ENCODE data around the gene LUC7L3.

Gene LUC7L3

GRCh38 chr17:50758989-50759544 lies 39.7 kb downstream of the LUC7L3 start:
- DNase-seq (ENCODE audit: low read depth, low spot score): no peak

- DNase-seq (ENCODE audit: low read depth, low spot score): no peak
Observed at GRCh38 chr17:50762177-50762576, 42.8 kb downstream of the LUC7L3 start.

DNA sequence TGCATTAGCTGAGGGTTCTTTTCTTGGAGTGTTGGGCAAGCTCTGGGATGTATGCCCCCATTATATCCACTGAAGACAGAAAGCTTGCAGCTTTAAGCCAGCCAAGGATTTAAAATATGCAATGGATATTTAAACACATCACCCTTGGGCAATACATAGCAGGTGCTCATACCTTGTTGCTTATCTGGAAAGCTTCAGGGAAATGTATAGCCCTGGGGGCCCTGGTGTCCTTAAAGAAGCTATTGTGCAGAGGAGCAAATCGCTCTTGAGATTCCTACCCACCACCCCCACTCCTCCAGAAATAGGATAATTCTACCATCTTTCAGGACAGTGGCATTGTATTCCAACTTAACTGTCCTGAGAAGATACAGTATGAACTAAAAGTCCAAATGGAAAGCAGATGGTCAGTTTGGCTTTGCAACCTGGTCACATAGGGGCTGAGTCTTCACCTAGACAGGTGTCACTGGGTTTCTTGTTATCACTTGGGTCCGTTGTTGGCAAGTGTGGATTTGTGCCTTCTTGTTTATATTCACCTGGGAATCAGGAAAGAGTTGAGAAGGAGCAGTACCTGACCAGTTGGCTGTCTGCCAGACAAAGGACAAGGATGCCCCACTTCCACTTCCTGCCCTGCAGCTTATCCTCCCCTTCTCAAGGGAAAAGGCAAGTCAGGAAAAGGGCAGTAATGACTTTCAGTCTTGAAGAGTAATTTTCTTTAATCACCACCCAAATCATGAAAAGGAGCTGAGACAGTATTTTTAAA lies 44.5 kb downstream of the LUC7L3 start:
- DNase-seq (ENCODE audit: low read depth, low spot score): no peak

DNA sequence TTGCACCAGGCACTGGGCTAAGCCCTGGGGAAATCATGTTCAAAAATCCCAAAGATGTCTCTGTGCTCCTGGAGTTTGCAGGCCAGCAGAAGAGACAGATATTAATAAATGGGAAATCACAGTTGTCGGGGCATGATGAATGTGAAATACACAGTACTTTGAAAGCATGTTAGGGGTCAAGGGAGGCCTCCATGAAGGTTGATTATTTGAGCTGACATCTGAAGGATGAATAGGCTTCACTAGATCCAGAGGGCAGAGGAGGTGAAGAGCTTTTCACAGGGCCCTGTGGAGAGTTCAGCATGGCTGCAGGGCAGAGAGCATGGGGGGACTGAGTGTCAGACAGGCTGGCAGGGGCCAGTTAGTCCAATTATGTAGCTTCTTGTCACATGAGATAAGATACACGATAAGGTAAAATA lies 45.3 kb downstream of the LUC7L3 start:
- no peak for DNase-seq (ENCODE audit: low read depth, low spot score)

DNA sequence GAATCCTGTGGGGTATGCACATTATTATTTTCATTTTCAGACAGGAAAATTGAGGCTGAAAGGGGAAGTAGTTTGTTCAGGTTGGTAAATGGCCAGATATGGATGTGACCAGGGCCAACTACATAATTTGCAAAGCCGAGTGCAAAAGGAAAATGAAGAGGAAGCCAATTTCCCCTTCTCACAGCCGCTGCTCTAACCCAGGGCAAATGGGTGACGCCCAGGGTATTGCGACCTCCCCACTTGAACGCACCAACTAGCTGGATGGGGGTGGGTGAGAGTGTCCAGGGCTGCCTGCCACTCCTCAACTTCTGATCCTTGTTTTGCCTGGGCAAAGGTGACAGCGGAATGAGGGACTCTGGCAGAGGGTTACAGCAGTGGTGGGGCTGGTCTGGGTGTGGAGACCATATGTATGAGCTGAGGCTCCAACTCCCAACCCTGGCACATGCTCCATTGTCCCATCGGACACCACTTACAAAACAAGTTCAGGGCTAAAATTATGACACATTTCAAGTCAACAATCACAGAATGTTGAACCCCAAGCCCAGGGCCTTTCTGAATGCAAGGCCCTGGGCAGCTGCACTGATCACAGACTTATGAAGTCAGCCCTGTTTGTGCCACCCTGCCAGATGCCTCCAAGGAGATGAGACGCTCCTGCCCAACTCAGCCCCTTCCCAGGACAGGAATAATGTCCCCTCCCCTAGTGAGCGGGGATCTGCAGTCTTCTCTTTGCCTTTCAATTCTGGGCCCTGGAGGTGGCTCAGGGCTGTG lies 46.2 kb downstream of the LUC7L3 start:
- DNase-seq (ENCODE audit: low read depth, low spot score): no peak

DNA sequence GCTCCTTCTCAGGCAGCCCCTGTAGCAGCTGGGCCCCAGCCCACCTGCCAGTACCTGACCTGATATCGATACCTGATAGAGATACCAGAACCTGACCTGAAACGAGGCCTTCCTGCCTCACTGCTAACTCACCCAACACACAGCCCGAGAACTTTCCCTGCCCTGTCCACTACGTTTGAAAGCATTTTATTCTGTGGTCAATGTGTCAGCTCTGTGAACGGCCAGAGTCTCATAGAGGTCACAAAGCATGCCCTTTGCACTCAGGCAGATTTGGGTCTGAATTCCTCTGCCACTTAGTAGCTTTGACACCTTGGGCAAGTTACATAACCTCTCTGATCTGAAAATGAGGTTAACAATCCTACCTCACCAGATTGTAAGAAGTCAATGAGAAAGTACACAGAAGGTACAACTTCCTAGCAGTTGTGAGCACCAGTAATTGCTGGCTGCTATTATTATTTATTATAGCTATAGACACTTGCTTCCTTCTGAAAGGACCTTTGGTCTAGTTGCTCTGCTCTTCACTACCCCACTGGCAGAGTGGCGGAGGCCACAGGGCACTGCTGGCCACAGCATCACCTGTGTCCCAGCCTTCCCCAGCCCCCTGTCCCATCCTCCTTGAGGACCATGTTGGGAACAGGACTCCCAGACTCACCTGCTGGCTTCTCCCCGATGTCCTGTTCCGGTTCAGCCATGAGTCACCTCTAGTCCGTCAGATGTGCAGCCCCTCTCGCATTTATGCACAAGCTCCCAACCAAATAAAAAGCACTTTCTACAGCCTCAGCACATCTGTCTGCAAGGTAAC lies 47.0 kb downstream of the LUC7L3 start:
- no peak for DNase-seq (ENCODE audit: low read depth, low spot score)

- DNase-seq (ENCODE audit: low read depth, low spot score): no peak
Observed at GRCh38 chr17:50767030-50767429, 47.6 kb downstream of the LUC7L3 start.

DNA sequence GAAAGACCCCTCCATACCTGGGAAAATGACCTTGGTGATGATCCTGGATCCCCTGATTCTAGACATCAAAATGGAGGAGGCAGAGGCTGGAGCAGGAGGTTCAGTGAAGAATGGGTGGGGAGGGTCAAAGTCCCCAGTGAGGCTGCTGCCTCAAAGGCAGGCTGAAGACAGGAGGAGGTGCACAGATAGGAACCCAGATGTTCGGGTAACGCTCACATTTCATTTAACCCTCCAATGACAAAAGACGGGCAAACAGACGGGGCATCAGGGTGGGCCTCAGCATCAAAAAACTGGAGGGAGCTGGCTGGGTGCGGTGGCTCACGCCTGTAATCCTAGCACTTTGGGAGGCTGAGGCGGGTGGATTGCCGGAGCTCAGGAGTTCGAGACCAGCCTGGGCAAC lies 48.0 kb downstream of the LUC7L3 start, which contains the start of gene ANKRD40CL:
Gene ANKRD40CL, minus strand, starts transcription at position 73 of the 400 bp plus-strand sequence. CDS start 605 bp downstream, outside the sequence.
- no peak for DNase-seq (ENCODE audit: low read depth, low spot score)

- no peak for DNase-seq (ENCODE audit: low read depth, low spot score)
Observed at GRCh38 chr17:50768346-50768761, 49.0 kb downstream of the LUC7L3 start.

DNA sequence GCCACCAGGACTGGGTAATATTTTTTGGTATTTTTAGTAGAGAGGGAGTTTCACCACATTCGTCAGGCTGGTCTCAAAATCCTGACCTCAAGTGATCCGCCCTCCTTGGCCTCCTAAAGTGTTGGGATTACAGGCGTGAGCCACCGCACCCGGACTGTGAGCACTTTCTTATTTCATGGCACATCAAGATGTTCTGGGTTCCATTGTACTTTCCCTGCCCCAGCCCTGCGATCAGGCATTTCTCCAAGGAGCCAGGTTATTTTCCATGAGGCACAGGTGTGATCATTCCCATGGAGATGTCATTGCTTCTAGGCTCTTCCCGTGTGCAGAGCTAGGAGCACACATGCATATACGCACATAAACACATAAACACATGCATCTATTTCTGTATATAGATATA lies 50.5 kb downstream of the LUC7L3 start:
- no peak for DNase-seq (ENCODE audit: low read depth, low spot score)

GRCh38 chr17:50770346-50770745 lies 50.9 kb downstream of the LUC7L3 start:
- no peak for DNase-seq (ENCODE audit: low read depth, low spot score)

DNA sequence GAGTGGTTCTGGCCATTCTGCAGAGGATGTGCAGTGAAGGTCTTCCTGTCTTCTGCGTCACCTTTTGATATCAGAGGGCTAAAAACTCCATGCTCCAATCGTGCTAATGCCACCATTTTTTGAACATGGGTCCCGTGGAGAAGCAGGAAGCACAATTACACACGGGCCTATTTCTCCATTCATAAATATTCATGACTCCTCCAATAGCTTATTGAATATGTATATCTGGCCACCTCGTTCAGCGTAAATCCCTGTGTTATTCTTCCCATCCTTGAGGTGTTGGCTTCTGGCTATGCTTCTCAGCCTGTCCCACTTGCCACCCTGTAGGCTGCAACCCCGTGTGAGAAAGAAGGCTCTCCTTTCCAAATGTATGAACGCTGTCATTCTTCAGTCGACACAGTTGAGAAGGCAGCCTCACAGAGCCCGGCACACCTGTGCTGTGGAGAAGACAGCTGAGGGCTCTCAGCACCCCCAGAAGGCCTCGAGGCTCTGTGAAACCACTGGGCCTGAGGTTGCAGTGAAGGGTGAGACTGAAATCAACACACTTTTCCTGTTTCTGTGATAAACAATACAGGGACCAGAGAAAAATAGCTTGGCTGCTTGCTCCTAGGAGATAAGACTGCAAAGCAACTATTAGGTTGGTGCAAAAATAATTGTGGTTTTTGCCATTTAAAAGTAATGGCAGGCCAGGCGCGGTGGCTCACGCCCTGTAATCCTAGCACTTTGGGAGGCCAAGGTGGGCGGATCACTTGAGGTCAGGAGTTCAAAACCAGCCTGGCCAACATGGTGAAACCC lies 52.8 kb downstream of the LUC7L3 start:
- DNase-seq (ENCODE audit: low read depth, low spot score): no peak

- no peak for DNase-seq (ENCODE audit: low read depth, low spot score)
Observed at GRCh38 chr17:50774225-50774803, 54.9 kb downstream of the LUC7L3 start.

GRCh38 chr17:50775926-50776325 lies 56.5 kb downstream of the LUC7L3 start:
- DNase-seq (ENCODE audit: low read depth, low spot score): no peak

- DNase-seq (ENCODE audit: low read depth, low spot score): no peak
Observed at GRCh38 chr17:50778471-50778870, 59.1 kb downstream of the LUC7L3 start.

GRCh38 chr17:50778988-50779387 lies 59.6 kb downstream of the LUC7L3 start:
- DNase-seq (ENCODE audit: low read depth, low spot score): no peak

- DNase-seq (ENCODE audit: low read depth, low spot score): no peak
Observed at GRCh38 chr17:50779747-50780353, 60.4 kb downstream of the LUC7L3 start.

DNA sequence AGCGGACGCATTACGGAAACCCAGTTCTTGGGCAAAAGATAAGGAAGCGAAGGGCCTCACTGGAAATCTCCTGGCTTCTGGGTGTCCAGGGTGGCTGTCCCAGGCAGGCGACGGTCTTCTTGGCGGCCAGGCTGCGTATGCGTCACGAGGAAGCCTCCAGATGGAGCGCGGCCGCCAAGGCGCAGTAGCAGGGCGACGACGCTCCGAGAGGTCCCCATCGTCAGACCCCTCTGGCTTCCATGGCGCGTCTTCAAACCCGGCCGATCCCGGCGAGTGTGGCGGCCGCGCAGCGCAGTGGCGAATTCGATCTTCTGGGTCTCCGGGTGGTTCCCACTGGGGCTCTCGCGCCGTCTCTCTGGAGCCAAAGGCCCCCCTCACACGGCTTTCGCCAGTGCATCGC lies 61.8 kb downstream of the LUC7L3 start:
- no peak for DNase-seq (ENCODE audit: low read depth, low spot score)

DNA sequence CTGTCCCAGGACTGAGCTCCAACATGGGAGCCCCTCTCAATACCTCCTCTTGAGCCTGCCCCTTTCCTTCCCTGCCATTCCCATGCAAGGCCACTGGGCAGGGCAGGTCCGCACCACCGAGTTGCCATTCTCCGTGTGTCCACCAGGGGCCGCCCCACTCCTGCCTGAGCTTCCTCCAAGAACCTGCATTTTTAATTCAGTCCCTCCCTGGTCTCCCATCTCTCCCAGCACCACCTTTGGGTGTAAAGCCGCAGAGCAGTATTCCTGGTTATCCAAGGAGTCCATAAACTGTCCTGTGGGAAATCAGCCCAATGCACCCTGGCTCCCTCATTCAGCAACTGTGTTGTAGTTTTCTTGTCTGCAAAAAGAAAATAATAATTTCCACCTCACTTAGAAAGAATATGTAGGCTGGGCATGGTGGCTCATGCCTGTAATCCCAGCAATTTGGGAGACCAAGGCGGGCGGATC lies 63.8 kb downstream of the LUC7L3 start:
- peak; percentile 81 for DNase-seq (ENCODE audit: low read depth, low spot score)

- no peak for DNase-seq (ENCODE audit: low read depth, low spot score)
Observed at GRCh38 chr17:50783905-50784304, 64.5 kb downstream of the LUC7L3 start.
